ENCODE measurements around the gene CCM2. TPM values are rescaled to one million over a fixed set of nuclear protein-coding genes. Genes with fewer than 3 reads are reported as not detected.

CCM2 gene
- total and polyA plus RNA-seq, 8 donors = 23.0 to 50.1 (median 29.9) TPM

GRCh38 chr7:45073031-45073785 lies 73.2 kb downstream of the CCM2 start:
- TF ChIP-seq, protein P1, sequence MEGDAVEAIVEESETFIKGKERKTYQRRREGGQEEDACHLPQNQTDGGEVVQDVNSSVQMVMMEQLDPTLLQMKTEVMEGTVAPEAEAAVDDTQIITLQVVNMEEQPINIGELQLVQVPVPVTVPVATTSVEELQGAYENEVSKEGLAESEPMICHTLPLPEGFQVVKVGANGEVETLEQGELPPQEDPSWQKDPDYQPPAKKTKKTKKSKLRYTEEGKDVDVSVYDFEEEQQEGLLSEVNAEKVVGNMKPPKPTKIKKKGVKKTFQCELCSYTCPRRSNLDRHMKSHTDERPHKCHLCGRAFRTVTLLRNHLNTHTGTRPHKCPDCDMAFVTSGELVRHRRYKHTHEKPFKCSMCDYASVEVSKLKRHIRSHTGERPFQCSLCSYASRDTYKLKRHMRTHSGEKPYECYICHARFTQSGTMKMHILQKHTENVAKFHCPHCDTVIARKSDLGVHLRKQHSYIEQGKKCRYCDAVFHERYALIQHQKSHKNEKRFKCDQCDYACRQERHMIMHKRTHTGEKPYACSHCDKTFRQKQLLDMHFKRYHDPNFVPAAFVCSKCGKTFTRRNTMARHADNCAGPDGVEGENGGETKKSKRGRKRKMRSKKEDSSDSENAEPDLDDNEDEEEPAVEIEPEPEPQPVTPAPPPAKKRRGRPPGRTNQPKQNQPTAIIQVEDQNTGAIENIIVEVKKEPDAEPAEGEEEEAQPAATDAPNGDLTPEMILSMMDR (IDR thresholded peaks at IDR 0.05) = no peak
- Histone ChIP-seq H3K4me3 (no peak overlapping the region), H3K9me3 (no peaks in the 10 kb centered on the region), H3K4me1 (peaks cover 0 to 13% of the 10 kb centered on the region in 2 donors), H3K27me3 (no peaks in the 10 kb centered on the region), H3K27ac (no peak overlapping the region), H3K36me3 (peaks cover 0 to 96% of the 10 kb centered on the region in 2 donors)
- intact Hi-C loops (cut with DNase I) = no loop called here
- ATAC-seq (no peak), DNase-seq (peak in 1 of 4 donors; percentile 22)

DNA sequence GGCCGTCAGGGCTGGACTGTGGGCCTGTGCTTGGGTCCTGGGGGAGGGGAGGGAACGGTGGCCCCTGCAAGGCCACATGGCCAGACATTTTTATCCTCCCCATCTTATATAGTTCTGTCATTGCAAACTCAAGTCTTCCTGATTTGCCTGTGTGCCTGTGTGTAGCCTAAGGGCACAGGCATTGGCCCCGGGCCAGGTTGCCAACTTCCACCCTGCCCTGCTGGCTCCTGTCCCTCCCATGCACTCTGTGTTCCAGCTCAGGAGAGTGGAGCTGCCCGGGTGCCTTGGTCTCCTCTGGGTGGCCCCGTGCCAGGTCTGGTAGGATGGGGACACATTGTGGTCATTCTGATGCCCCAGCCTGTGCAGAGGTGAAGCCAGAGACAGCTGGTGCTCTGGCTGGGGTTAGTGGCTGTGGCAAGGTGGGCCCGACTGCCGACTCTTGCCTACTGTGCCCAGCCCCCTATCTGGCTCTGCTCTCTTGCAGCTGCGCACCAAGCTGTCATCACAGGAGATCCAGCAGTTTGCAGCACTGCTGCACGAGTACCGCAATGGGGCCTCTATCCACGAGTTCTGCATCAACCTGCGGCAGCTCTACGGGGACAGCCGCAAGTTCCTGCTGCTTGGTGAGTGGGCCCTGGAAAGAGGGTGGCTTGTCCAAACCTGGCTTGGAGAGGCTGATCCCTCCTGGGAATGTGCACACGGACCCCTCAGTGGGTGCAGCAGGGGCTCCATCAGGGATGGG lies 74.0 kb downstream of the CCM2 start:
- Histone ChIP-seq H3K27me3 (no peaks in the 10 kb centered on the region), H3K27ac (no peak overlapping the region), H3K4me1 (peaks cover 0 to 13% of the 10 kb centered on the region in 2 donors), H3K36me3 (peaks cover 0 to 89% of the 10 kb centered on the region in 2 donors), H3K9me3 (no peaks in the 10 kb centered on the region), H3K4me3 (no peak overlapping the region)
- intact Hi-C loops (cut with DNase I) = no loop called here
- TF ChIP-seq, protein P1 (IDR thresholded peaks at IDR 0.05) = no peak
- no peak for ATAC-seq
- peak in 1 of 4 donors; percentile 25 for DNase-seq

DNA sequence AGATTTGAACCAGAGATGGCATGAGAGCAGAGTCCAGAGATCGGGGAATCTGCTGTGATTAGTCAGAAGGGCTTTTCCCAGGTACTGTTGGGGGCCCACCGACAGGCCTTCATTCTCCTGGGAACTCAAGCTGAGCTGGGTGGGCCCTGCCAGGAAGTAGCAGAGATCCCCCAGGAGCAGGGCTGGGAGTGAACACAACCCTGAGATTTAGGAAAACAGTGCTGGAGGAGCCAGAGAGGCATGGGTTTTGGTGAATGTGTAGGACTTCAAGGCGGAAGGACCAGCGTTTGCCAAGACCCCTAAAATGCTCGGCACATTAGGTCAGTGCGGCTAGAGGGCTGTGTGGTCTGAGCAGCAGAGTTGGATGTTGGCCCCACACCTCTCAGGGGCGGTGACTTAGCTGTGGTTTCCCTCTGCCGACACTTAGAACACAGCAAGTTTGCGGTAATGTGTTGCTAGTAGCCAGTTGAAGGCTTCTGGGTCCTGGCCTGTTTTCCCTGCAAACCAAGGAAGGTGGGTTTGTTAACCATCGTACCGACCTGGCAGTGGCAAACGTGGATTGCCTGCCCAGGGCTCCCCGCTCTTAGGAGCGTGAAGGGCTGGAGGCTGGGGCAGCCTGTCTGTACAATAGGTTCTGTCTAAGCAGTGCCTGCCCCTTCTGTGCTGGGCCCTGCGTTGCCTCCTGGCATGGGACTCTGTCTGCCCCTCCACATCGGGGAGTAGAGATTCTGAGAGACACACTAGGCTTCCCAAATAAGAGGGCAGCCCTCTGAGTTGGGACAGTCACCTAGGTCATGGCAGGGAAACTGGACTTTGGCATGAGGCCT lies 74.7 kb downstream of the CCM2 start:
- intact Hi-C loops (cut with DNase I) = no loop called here
- ATAC-seq = no peak
- H3K36me3 ChIP-seq = peaks cover 0 to 81% of the 10 kb centered on the region in 2 donors

GRCh38 chr7:45075355-45075644 lies 75.3 kb downstream of the CCM2 start:
- no peaks in the 10 kb centered on the region for H3K27me3 ChIP-seq
- no peaks in the 10 kb centered on the region for H3K9me3 ChIP-seq
- peaks cover 0 to 76% of the 10 kb centered on the region in 2 donors for H3K36me3 ChIP-seq
- intact Hi-C loops (cut with DNase I) = no loop called here
- ATAC-seq (no peak), DNase-seq (peak in 1 of 4 donors; percentile 5)
- peaks cover 0 to 13% of the 10 kb centered on the region in 2 donors for H3K4me1 ChIP-seq
- no peak overlapping the region for H3K4me3 ChIP-seq
- no peak overlapping the region for H3K27ac ChIP-seq
- TF ChIP-seq, protein P1 (IDR thresholded peaks at IDR 0.05) = no peak

More for the DNA sequence above, 74.7 kb downstream of the CCM2 start:
- H3K27ac ChIP-seq = no peak overlapping the region
- TF ChIP-seq, protein P1 (IDR thresholded peaks at IDR 0.05) = no peak
- H3K4me1 ChIP-seq = peaks cover 0 to 13% of the 10 kb centered on the region in 2 donors
- no peak overlapping the region for H3K4me3 ChIP-seq
- H3K27me3 ChIP-seq = no peaks in the 10 kb centered on the region
- peak in 1 of 4 donors; percentile 18 for DNase-seq
- H3K9me3 ChIP-seq = no peaks in the 10 kb centered on the region
